Stimulated activated naive CD8-positive, alpha-beta T cell treated with anti-CD3 and anti-CD28 coated beads, Interleukin-15, amount 100 ng/mL, for 72 hours (primary cell): ENCODE data around the gene METRN.

ENCODE experiments used
- ATAC-seq: fragments of 150-1000 bp; cut with Tn5 transposase; 2 replicates; pipeline ENCODE4 v1.10.0; 2021; ENCODE audit warnings: mild to moderate bottlenecking, moderate library complexity
- DNase-seq, 2 donors: peaks; one replicate each; pipeline ENCODE4 v3.0.0; 2021 to 2022
- H3K27ac Mint-ChIP-seq, 2 donors: one replicate each; pipeline ENCODE4 v1.8.0; 2022; ENCODE audit warnings: mild to moderate bottlenecking in 2 of 2, mixed read lengths in 2 of 2, moderate library complexity in 2 of 2
- H3K27me3 Mint-ChIP-seq: one replicate; pipeline ENCODE4 v1.8.0; 2022; ENCODE audit warnings: mixed read lengths
- H3K4me1 Mint-ChIP-seq: one replicate; pipeline ENCODE4 v1.8.0; 2022; ENCODE audit warnings: mild to moderate bottlenecking, mixed read lengths
- H3K4me3 Mint-ChIP-seq, 2 donors: one replicate each; pipeline ENCODE4 v1.8.0; 2022; ENCODE audit warnings: mild to moderate bottlenecking in 2 of 2, mixed read lengths in 2 of 2, moderate library complexity in 1 of 2
- H3K9me3 Mint-ChIP-seq, 2 donors: one replicate each; pipeline ENCODE4 v1.8.0; 2022; ENCODE audit warnings: mixed read lengths in 2 of 2

The METRN gene

GRCh38 chr16:694863-695354 lies 20.0 kb upstream of the METRN start:
- peaks cover 0 to 9% of the 10 kb centered on the region in 2 donors for H3K9me3 Mint-ChIP-seq
- H3K27ac Mint-ChIP-seq, result no peak overlapping the region
- ATAC-seq, result no peak
- no peak for DNase-seq
- H3K4me3 Mint-ChIP-seq, result peak overlapping the region; percentile 71 to 93
- peaks cover 42% of the 10 kb centered on the region for H3K4me1 Mint-ChIP-seq
- peaks cover 12% of the 10 kb centered on the region for H3K27me3 Mint-ChIP-seq

DNA sequence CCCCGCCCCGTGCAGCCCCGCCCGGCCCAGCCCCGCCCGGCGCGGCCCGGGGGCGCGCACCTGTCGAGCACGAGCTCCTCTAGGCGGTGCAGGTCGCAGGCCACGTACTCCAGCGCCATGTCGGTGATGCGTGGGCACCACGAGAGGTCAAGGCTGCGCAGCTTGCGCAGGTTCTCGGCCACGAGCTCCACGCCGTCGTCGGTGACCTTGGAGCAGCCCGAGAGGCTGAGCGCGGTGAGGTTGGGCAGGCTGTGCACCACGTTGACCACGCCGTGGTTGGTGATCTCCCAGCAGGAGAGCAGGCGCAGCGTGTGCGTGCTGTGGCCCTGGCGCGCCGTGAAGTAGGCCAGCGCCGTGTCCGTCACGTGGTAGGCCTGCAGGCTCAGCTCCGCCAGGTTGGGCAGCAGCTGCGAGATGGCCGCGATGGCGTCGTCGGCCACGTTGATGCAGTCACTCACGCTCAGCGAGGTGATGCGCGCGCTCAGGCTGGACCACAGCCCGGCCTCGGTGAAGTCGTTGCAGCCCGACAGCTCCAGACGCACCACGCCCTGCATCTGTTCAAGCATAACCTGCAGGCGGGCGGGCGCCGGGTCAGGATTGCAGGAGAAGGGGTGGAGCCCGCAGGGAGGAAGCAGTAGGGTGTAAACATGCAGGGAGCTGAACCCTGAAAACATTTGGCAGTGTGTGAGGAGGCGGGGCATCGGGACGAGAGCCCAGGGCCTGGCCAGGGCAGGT lies 19.4 kb upstream of the METRN start:
- Mint-ChIP-seq H3K4me1 (peaks cover 41% of the 10 kb centered on the region), H3K9me3 (peaks cover 0 to 9% of the 10 kb centered on the region in 2 donors), H3K27me3 (peaks cover 12% of the 10 kb centered on the region), H3K4me3 (peak overlapping the region; percentile 84 to 93), H3K27ac (peak overlapping the region; percentile 65 to 93)
- peak; percentile 71 to 76 for DNase-seq
- ATAC-seq, result peak; percentile 87

GRCh38 chr16:698911-699671 lies 15.8 kb upstream of the METRN start:
- H3K27me3 Mint-ChIP-seq, result peaks cover 34% of the 10 kb centered on the region
- DNase-seq (no peak), ATAC-seq (no peak)
- no peak overlapping the region for H3K4me3 Mint-ChIP-seq
- no peaks in the 10 kb centered on the region for H3K9me3 Mint-ChIP-seq
- H3K27ac Mint-ChIP-seq, result no peak overlapping the region
- peaks cover 31% of the 10 kb centered on the region for H3K4me1 Mint-ChIP-seq

DNA sequence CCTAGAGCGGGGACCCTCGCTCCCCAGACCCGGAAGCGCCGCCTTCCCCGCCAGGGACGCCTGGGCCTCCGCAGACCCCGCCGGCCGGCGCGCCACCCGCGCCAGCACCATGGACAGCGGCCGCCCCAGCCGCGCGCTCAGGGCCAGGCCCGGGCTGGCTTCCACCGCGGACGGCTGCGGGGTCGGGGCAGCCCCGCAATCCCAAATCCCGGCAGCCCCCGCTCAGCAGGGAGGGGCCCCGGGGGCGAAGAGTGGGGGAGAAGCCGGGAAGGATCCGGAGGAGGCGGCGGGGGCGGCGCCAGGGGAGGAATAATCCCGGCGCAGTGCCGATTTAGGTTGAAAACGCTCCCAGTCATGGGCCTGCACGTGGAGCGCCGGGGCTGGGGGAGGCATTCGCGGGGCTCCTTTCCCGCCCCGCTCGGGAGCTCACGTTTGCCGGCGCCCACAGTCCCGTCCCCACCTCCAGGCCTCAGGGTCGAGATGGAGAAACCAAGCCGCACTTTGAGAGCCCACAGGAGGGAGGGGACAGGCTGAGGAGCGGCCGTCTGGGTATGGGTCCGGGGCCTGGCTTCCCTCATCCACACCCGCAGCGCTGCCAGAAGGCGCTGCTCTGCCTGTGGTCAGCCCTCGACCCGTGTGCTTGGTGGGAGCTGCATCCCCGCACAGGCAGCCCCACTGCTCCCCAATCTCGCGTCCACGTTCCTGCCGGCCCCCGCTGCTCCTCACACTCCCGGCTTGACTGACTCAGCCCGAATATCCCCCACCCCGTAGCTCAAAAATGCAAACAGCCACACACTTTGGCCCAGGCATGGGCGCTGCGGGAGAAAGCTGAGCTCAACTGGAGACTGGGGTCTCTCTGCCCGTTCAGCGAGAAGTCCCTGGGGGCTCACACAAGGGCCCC lies 14.0 kb upstream of the METRN start:
- Mint-ChIP-seq H3K4me1 (peaks cover 24% of the 10 kb centered on the region), H3K9me3 (no peaks in the 10 kb centered on the region), H3K4me3 (no peak overlapping the region), H3K27ac (no peak overlapping the region), H3K27me3 (peaks cover 42% of the 10 kb centered on the region)
- DNase-seq (no peak), ATAC-seq (peak; percentile 44)

DNA sequence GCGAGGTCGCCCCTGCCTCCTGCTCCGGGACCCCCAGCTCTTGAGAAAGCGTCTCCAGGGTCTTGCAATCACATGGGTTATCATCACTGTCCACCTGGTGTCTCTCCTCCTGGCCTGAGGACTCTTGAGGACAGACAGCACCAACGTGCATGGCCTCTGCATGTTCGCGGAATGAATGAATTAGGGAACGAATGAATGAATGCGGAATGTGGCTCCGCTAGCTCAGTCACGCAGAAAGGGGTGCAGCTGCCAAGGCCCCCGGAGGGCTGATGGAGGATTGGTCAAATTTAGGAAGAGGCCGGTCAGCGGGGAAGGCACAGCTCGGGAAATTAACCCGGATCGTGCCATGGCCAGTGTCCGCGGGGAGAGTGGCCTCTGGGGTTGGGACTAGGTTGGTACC lies 12.6 kb upstream of the METRN start:
- Mint-ChIP-seq H3K27ac (no peak overlapping the region), H3K27me3 (peaks cover 56% of the 10 kb centered on the region), H3K9me3 (no peaks in the 10 kb centered on the region), H3K4me1 (peaks cover 26% of the 10 kb centered on the region), H3K4me3 (peak overlapping the region in 1 of 2 donors; percentile 24)
- no peak for ATAC-seq
- no peak for DNase-seq

- Mint-ChIP-seq H3K27ac (no peak overlapping the region), H3K4me3 (no peak overlapping the region), H3K9me3 (no peaks in the 10 kb centered on the region), H3K27me3 (peaks cover 67% of the 10 kb centered on the region), H3K4me1 (peaks cover 26% of the 10 kb centered on the region)
- ATAC-seq (no peak), DNase-seq (no peak)
These were observed 11.5 kb upstream of the METRN start for GRCh38 chr16:703406-703805.

DNA sequence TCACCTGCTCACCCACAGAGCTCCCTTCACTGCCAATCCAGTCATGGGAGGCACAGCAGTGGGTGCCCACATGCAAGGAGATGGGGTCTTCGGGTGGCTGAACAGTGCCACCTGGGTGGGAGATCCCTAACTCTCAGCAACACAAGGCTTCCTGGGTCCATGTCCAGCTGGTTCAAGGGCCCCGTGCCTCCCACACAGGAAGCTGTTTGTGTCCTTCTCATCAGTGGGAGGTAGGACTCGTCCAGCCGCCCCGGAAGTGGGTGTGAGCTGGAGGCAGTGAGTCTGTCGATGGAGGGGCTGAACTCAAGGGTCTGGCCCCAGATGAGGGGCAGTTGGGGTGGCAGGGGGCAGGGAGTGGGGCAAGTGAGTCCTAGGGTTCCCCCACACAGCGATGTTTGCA lies 10.9 kb upstream of the METRN start:
- peaks cover 26% of the 10 kb centered on the region for H3K4me1 Mint-ChIP-seq
- DNase-seq (no peak), ATAC-seq (no peak)
- H3K27ac Mint-ChIP-seq, result no peak overlapping the region
- no peaks in the 10 kb centered on the region for H3K9me3 Mint-ChIP-seq
- H3K27me3 Mint-ChIP-seq, result peaks cover 73% of the 10 kb centered on the region
- H3K4me3 Mint-ChIP-seq, result no peak overlapping the region

- H3K27me3 Mint-ChIP-seq, result peaks cover 81% of the 10 kb centered on the region
- H3K9me3 Mint-ChIP-seq, result no peaks in the 10 kb centered on the region
- H3K4me3 Mint-ChIP-seq, result no peak overlapping the region
- DNase-seq (no peak), ATAC-seq (no peak)
- H3K27ac Mint-ChIP-seq, result no peak overlapping the region
- peaks cover 26% of the 10 kb centered on the region for H3K4me1 Mint-ChIP-seq
These were observed 10.2 kb upstream of the METRN start for GRCh38 chr16:704552-705380.

GRCh38 chr16:705431-706188 lies 9.3 kb upstream of the METRN start, which contains the start of gene FBXL16:
Gene FBXL16, minus strand, starts transcription at chr16:705801. Its CDS starts 8,396 bp downstream, at chr16:697405.
- no peak for DNase-seq
- Mint-ChIP-seq H3K27me3 (peaks cover 88% of the 10 kb centered on the region), H3K4me3 (peak within 1 kb of the TSS in 1 of 2 donors; percentile 10), H3K27ac (no peak within 1 kb of the TSS), H3K4me1 (peaks cover 20% of the 10 kb centered on the region), H3K9me3 (no peaks in the 10 kb centered on the region)
- ATAC-seq, result no peak

- Mint-ChIP-seq H3K4me1 (peaks cover 14% of the 10 kb centered on the region), H3K9me3 (no peaks in the 10 kb centered on the region), H3K4me3 (peak overlapping the region in 1 of 2 donors; percentile 10), H3K27me3 (peaks cover 88% of the 10 kb centered on the region), H3K27ac (no peak overlapping the region)
- no peak for ATAC-seq
- DNase-seq, result no peak
These were observed 8.5 kb upstream of the METRN start for GRCh38 chr16:706189-707061.

GRCh38 chr16:707062-707538 lies 7.8 kb upstream of the METRN start:
- peaks cover 11% of the 10 kb centered on the region for H3K4me1 Mint-ChIP-seq
- no peak overlapping the region for H3K4me3 Mint-ChIP-seq
- H3K27me3 Mint-ChIP-seq, result peaks cover 86% of the 10 kb centered on the region
- H3K9me3 Mint-ChIP-seq, result no peaks in the 10 kb centered on the region
- H3K27ac Mint-ChIP-seq, result no peak overlapping the region
- ATAC-seq, result no peak
- DNase-seq, result no peak

DNA sequence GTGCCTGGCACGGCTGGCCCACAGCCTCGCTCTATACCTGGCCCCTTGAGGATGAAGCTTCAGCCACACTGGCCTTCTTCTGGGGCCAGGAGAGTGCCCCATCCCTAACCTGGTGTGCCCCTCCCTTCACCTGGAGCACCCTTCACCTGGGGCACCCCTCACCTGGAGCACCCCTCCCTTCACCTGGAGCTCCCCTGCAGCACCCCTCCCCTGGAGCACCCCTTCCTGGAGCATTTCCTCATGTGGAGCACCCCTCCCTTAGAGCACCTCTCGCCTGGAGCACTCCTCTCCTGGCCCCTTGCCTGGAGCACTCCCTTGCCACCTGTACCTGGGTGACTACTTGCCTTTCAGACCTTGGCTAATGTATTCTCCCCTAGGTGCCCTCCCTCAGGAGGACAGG lies 6.9 kb upstream of the METRN start:
- peaks cover 12% of the 10 kb centered on the region for H3K4me1 Mint-ChIP-seq
- H3K27me3 Mint-ChIP-seq, result peaks cover 83% of the 10 kb centered on the region
- ATAC-seq (no peak), DNase-seq (no peak)
- H3K27ac Mint-ChIP-seq, result no peak overlapping the region
- H3K4me3 Mint-ChIP-seq, result no peak overlapping the region
- H3K9me3 Mint-ChIP-seq, result no peaks in the 10 kb centered on the region

GRCh38 chr16:708959-709358 lies 6.0 kb upstream of the METRN start:
- Mint-ChIP-seq H3K4me3 (no peak overlapping the region), H3K4me1 (peaks cover 14% of the 10 kb centered on the region), H3K9me3 (no peaks in the 10 kb centered on the region), H3K27ac (no peak overlapping the region), H3K27me3 (peaks cover 80% of the 10 kb centered on the region)
- ATAC-seq (no peak), DNase-seq (no peak)
